Esophagus squamous epithelium (tissue), 4 donors: ENCODE results near the gene FEM1B.

ENCODE experiments used
- CTCF ChIP-seq, 6 experiments: fragments of 450-650 bp in 4 of 6; fragments of 200-600 bp in 2 of 6; sonication (generic) in 2 of 6; IDR thresholded peaks; one replicate each; pipeline ENCODE4 v1.5.1; 2016 to 2019; ENCODE audit warnings: antibody characterized with exemption in 6 of 6, mild to moderate bottlenecking in 4 of 6, moderate library complexity in 4 of 6
- POLR2A ChIP-seq, 4 donors: fragments of 450-650 bp; IDR thresholded peaks; one replicate each; pipeline ENCODE4 v1.6.1; 2017; ENCODE audit warnings: antibody characterized with exemption in 4 of 4, mild to moderate bottlenecking in 4 of 4, moderate library complexity in 3 of 4

GRCh38 chr15:68265081-68265480, 12.5 kb upstream of the FEM1B start:
- TF ChIP-seq CTCF (IDR thresholded peaks at IDR 0.05) (no peak), POLR2A (IDR thresholded peaks at IDR 0.05) (no peak)
